Activated naive CD4-positive, alpha-beta T cell treated with anti-CD3 and anti-CD28 coated beads, Interleukin-2, amount 50 U/mL, for 72 hours (primary cell): ENCODE data around the gene RFTN1. TPM values are rescaled to one million over a fixed set of nuclear protein-coding genes. Genes with fewer than 3 reads are reported as not detected.

Experiments used
- ATAC-seq, 2 donors: fragments of 150-1000 bp; cut with Tn5 transposase; 2 replicates each; pipeline ENCODE4 v1.10.0; 2021; ENCODE audit warnings: mild to moderate bottlenecking in 2 of 2, moderate library complexity in 2 of 2
- DNase-seq, 2 donors: peaks; one replicate each; pipeline ENCODE4 v3.0.0; 2021 to 2022; ENCODE audit warnings: low spot score in 2 of 2
- H3K27ac Mint-ChIP-seq, 2 donors: one replicate each; pipeline ENCODE4 v1.8.0; 2022; ENCODE audit warnings: mild to moderate bottlenecking in 2 of 2, mixed read lengths in 2 of 2
- H3K36me3 Mint-ChIP-seq, 2 donors: one replicate each; pipeline ENCODE4 v1.8.0; 2022; ENCODE audit warnings: mixed read lengths in 2 of 2
- H3K9me3 Mint-ChIP-seq, 2 donors: one replicate each; pipeline ENCODE4 v1.8.0; 2022; ENCODE audit warnings: mixed read lengths in 2 of 2
- total RNA-seq, 2 donors: library from RNA; stranded (reverse); gene quantifications; one replicate each; pipeline ENCODE4 v1.2.3, GENCODE V29; 2022

RFTN1 gene
- total RNA-seq, 2 donors from 2014 or later = 94.3 to 111 TPM

GRCh38 chr3:16536996-16537395, 23.5 kb upstream of the RFTN1 start:
- peak in 1 of 2 donors; percentile 51 for ATAC-seq

GRCh38 chr3:16536344-16536663, 22.8 kb upstream of the RFTN1 start:
- Mint-ChIP-seq H3K36me3 (no peaks in the 10 kb centered on the region), H3K9me3 (no peaks in the 10 kb centered on the region), H3K27ac (no peak overlapping the region)
- DNase-seq = no peak
- no peak for ATAC-seq

More at GRCh38 chr3:16536996-16537395, 23.5 kb upstream of the RFTN1 start:
- DNase-seq = no peak
- Mint-ChIP-seq H3K9me3 (no peaks in the 10 kb centered on the region), H3K36me3 (no peaks in the 10 kb centered on the region), H3K27ac (no peak overlapping the region)

- ATAC-seq (no peak), DNase-seq (no peak)
- Mint-ChIP-seq H3K27ac (no peak overlapping the region), H3K9me3 (no peaks in the 10 kb centered on the region), H3K36me3 (no peaks in the 10 kb centered on the region)
Measured at GRCh38 chr3:16534640-16535262, 21.3 kb upstream of the RFTN1 start.

- Mint-ChIP-seq H3K27ac (no peak overlapping the region), H3K36me3 (no peaks in the 10 kb centered on the region), H3K9me3 (no peaks in the 10 kb centered on the region)
- no peak for ATAC-seq
- DNase-seq = no peak
Measured at GRCh38 chr3:16533928-16534574, 20.6 kb upstream of the RFTN1 start.

GRCh38 chr3:16529264-16529663, 15.8 kb upstream of the RFTN1 start:
- no peak for DNase-seq
- peaks cover 4 to 30% of the 10 kb centered on the region in 2 donors for H3K9me3 Mint-ChIP-seq
- ATAC-seq = peak; percentile 51 to 58
- H3K27ac Mint-ChIP-seq = no peak overlapping the region
- peaks cover 5 to 17% of the 10 kb centered on the region in 2 donors for H3K36me3 Mint-ChIP-seq

- H3K27ac Mint-ChIP-seq = no peak overlapping the region
Measured at GRCh38 chr3:16528581-16528993, 15.1 kb upstream of the RFTN1 start.

GRCh38 chr3:16528106-16528505, 14.6 kb upstream of the RFTN1 start:
- H3K27ac Mint-ChIP-seq = no peak overlapping the region
- no peak for DNase-seq
- peaks cover 5 to 29% of the 10 kb centered on the region in 2 donors for H3K36me3 Mint-ChIP-seq
- ATAC-seq = no peak
- peaks cover 4 to 37% of the 10 kb centered on the region in 2 donors for H3K9me3 Mint-ChIP-seq

More at GRCh38 chr3:16528581-16528993, 15.1 kb upstream of the RFTN1 start:
- Mint-ChIP-seq H3K9me3 (peaks cover 4 to 32% of the 10 kb centered on the region in 2 donors), H3K36me3 (peaks cover 5 to 24% of the 10 kb centered on the region in 2 donors)
- DNase-seq (no peak), ATAC-seq (no peak)

GRCh38 chr3:16524196-16524595, 10.7 kb upstream of the RFTN1 start:
- no peak for DNase-seq
- H3K27ac Mint-ChIP-seq = peak overlapping the region in 1 of 2 donors; percentile 97
- ATAC-seq = no peak
- peaks cover 5 to 64% of the 10 kb centered on the region in 2 donors for H3K36me3 Mint-ChIP-seq
- peaks cover 17 to 60% of the 10 kb centered on the region in 2 donors for H3K9me3 Mint-ChIP-seq

- Mint-ChIP-seq H3K36me3 (peaks cover 5 to 68% of the 10 kb centered on the region in 2 donors), H3K9me3 (peaks cover 17 to 64% of the 10 kb centered on the region in 2 donors), H3K27ac (peak overlapping the region; percentile 84 to 97)
- ATAC-seq = peak in 1 of 2 donors; percentile 10
- DNase-seq = no peak
Measured at GRCh38 chr3:16523778-16524177, 10.3 kb upstream of the RFTN1 start.

- DNase-seq (no peak), ATAC-seq (peak in 1 of 2 donors; percentile 61)
- H3K36me3 Mint-ChIP-seq = peaks cover 9 to 77% of the 10 kb centered on the region in 2 donors
- peaks cover 17 to 67% of the 10 kb centered on the region in 2 donors for H3K9me3 Mint-ChIP-seq
- H3K27ac Mint-ChIP-seq = peak overlapping the region; percentile 39 to 97
Measured at GRCh38 chr3:16522834-16523233, 9.3 kb upstream of the RFTN1 start.

- peak overlapping the region; percentile 92 to 97 for H3K27ac Mint-ChIP-seq
- ATAC-seq (peak; percentile 72 to 89), DNase-seq (peak in 1 of 2 donors; percentile 39)
- peaks cover 17 to 92% of the 10 kb centered on the region in 2 donors for H3K36me3 Mint-ChIP-seq
- peaks cover 17 to 56% of the 10 kb centered on the region in 2 donors for H3K9me3 Mint-ChIP-seq
Measured at GRCh38 chr3:16520970-16521881, 7.7 kb upstream of the RFTN1 start.

- ATAC-seq (peak in 1 of 2 donors; percentile 13), DNase-seq (no peak)
- Mint-ChIP-seq H3K9me3 (peaks cover 17 to 49% of the 10 kb centered on the region in 2 donors), H3K27ac (peak overlapping the region; percentile 75 to 97), H3K36me3 (peaks cover 22 to 90% of the 10 kb centered on the region in 2 donors)
Measured at GRCh38 chr3:16520241-16520969, 6.9 kb upstream of the RFTN1 start.

- DNase-seq (peak; percentile 38 to 72), ATAC-seq (peak in 1 of 2 donors; percentile 12)
- H3K36me3 Mint-ChIP-seq = peaks cover 40 to 76% of the 10 kb centered on the region in 2 donors
- peaks cover 5 to 19% of the 10 kb centered on the region in 2 donors for H3K9me3 Mint-ChIP-seq
- peak overlapping the region; percentile 91 to 100 for H3K27ac Mint-ChIP-seq
Measured at GRCh38 chr3:16516695-16517481, 3.4 kb upstream of the RFTN1 start.

GRCh38 chr3:16515885-16516420, 2.5 kb upstream of the RFTN1 start:
- H3K27ac Mint-ChIP-seq = peak overlapping the region; percentile 91 to 100
- no peak for ATAC-seq
- peaks cover 40 to 70% of the 10 kb centered on the region in 2 donors for H3K36me3 Mint-ChIP-seq
- DNase-seq = no peak
- peaks cover 5 to 19% of the 10 kb centered on the region in 2 donors for H3K9me3 Mint-ChIP-seq

- no peak for ATAC-seq
- Mint-ChIP-seq H3K36me3 (peaks cover 45 to 60% of the 10 kb centered on the region in 2 donors), H3K27ac (peak overlapping the region; percentile 94 to 100), H3K9me3 (peaks cover 1 to 14% of the 10 kb centered on the region in 2 donors)
- no peak for DNase-seq
Measured at GRCh38 chr3:16514755-16515353, 1.4 kb upstream of the RFTN1 start.
